GM21367 (cell line): Measurements from ENCODE around the gene VCX.
"Not testable (repeated sequence)": the region's sequence is repeated elsewhere in the genome, so short reads cannot be mapped to it uniquely, and the experiment has no call there.

ENCODE experiments used
- ATAC-seq: cut with Tn5 transposase; IDR thresholded peaks from one replicate; pipeline ENCODE4 v1.9.1; 2021; ENCODE audit not compliant: unreplicated experiment

VCX gene

DNA sequence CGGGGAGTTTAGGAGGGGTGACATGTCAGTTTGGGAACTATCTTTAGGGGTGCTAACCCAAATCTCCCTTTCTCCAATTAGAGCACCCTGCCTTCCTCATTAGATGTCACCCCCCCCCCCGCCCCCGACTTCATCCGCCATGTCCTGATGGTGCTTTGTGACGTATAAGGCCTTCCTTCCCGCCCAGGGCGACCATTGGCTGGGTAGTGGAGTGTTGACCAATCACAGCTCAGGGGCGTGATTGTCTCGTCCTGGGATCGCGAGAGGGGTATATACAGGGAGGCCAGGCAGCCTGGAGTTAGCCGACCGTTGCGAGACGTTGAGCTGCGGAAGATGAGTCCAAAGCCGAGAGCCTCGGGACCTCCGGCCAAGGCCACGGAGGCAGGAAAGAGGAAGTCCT is at the start of gene VCX:
Gene VCX, plus strand, starts transcription at position 301 of the 400 bp plus-strand sequence. Its CDS starts 33 bp downstream, at position 334.
- not testable (repeated sequence) for ATAC-seq

DNA sequence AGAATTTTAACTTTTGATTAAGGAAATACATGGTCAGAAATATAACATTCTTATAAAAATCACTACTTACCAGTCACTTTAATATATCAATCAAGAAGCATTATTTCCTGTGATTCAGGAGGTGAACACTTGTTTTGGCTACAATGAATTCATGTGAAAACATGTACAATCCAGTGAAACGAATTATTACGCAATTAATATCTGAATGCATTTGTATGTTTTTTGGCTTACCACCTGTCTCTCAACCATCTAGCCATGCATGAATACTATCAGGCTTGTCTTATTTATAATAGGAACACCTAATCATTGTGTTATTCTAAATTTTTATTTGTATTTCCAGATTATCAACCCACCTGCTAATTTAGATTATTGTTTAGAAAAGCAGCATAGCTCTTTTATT is 44.6 kb upstream of the VCX start:
- ATAC-seq, result no peak

DNA sequence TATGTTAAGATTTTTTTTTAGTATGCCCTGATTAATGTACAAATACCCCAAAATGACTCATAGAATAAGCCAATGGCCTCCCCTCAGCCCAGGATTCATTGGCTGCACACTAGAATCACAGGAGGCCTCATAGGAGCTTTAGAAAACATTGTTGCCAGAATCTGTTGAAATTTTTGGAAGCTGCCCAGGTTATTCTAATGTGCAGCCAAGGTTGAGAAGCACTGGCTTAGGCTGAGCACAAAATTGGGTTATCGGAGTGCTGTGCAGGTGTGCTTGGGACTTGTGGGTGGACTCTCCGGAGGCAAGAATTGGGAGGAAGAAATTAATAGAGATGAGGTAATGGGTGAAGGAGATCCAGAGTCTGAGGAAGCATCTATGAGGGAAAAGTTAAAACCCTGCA is 41.3 kb upstream of the VCX start:
- no peak for ATAC-seq

DNA sequence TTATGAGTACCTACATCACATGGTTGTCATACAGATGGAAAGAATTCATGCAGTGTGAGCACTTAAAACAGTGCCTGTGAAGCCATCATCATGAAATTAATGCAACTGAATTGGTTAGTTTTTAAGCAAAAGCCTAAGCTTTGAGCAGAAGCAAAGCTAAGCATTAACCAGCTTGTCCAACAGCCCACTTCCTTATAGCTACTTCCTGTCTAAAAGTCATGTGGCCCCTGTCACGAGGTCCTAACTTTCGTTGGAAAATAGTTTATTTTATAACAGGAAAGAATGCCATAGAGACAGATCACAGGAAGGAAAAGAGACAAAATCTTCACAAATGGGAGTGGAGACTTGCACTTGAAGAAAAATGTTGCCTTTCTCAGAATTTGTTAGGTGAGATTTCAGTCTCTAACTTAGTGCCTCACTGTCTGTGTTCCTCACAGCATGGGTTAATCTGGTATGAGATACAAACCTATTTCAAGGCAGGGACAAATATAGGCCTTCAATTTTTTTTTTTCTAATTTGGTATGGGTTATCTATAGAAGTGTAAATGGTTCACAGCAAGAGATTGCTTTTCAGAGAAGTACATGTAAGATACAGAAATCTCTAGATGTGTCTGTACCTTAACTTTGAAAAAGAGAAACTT is 27.7 kb upstream of the VCX start:
- ATAC-seq, result no peak

- no peak for ATAC-seq
These were observed 14.4 kb upstream of the VCX start for GRCh38 chrX:7828594-7828993.

DNA sequence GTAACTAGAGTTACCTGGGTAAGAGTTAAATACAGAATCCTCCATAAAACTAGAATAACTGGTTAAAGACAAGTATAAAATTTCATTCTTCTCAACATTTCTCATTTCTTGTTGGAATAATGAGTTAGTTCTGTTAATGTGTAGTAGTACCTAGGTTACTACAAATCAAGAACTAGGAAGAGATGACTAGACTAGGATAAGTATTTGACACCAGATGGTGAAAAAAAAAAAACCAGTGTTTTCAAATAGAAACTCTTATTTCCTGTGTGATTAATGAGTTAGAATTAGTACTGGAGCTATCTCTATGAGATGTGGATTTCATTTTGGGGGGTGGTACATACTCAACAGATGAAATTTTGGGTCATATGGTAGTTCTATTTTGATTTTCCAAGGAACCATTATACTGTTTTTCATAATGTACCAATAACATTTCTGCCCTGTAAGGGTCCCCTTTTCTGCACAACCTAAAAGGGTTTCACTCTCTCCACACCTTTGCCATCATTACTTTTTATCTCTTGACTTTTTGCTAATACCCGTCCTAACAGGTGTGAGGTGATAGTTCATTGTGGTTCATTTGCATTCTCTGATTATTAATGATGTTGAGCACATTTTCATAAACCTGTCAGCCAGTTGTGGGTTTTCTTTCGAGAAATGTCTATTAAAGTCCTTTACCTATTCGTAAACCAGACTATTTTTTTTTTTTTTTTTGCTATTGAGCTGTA is 1.7 kb upstream of the VCX start:
- no peak for ATAC-seq

GRCh38 chrX:7852166-7852565 is 9.2 kb downstream of the VCX start:
- ATAC-seq, result no peak

DNA sequence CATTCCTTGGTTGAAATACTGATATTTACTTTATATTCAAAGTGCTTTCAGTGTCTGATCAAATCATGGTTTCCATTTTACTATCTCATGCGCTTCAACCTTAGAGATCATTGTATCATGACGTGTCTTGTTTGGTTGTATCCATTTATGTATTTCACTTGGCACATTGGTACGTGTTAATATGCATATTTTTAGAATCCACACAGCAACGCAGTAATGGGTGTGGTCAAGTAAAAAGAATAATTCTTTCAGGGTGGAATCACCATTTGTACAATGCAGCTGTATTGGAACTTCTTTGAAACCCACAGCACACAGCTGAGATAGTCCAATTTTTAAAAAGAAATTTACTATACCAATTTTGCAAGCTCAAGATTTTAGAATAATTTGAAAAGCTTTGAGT is 29.1 kb downstream of the VCX start:
- ATAC-seq, result no peak

- ATAC-seq, result no peak
These were observed 34.0 kb downstream of the VCX start for GRCh38 chrX:7876957-7877356.

- ATAC-seq, result no peak
These were observed 46.2 kb downstream of the VCX start for GRCh38 chrX:7889135-7889534.

- ATAC-seq, result no peak
These were observed 46.7 kb downstream of the VCX start for GRCh38 chrX:7889680-7890079.

DNA sequence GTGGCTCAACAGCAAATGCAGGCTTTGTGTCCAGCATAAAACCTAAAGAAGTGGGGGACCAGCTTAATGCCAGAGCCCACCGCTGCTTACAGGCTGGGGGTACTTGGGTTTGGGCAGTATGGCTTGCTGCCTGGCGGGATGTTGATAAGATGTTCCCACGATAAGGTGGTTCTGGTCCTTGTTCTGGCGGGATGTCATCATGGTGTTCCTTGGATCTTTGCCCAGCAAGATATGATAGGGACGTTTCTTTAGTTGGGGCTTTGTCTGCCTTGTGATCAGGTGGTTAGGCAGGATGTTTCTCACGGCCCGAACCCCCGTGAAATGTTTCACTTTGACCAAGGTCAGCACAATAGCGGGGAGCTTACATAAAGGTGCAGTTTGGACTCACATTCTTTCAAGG is 49.0 kb downstream of the VCX start:
- no peak for ATAC-seq
